Stimulated activated naive B cell treated with anti-CD40 and anti-IgM and Interleukin-4, amounts not matched to agents 10 μg/mL and 1 μg/mL and 100 μg/mL, for 72 hours (primary cell): ENCODE measurements around the gene ATP1B1.
"Not testable (repeated sequence)": the region's sequence is repeated elsewhere in the genome, so short reads cannot be mapped to it uniquely, and the experiment has no call there.

Experiments
- ATAC-seq, 2 donors: fragments of 150-1000 bp; cut with Tn5 transposase; replicated peaks; 2 replicates each; pipeline ENCODE4 v1.10.0; 2021; ENCODE audit warnings: moderate library complexity in 1 of 2
- DNase-seq: peaks from one replicate; pipeline ENCODE4 v3.0.0; 2021
- H3K27ac Mint-ChIP-seq: one replicate; pipeline ENCODE4 v1.8.0; 2022; ENCODE audit warnings: mild to moderate bottlenecking, mixed read lengths
- H3K27me3 Mint-ChIP-seq, 2 donors: one replicate each; pipeline ENCODE4 v1.8.0; 2022; ENCODE audit warnings: mixed read lengths in 2 of 2
- H3K36me3 Mint-ChIP-seq, 2 donors: one replicate each; pipeline ENCODE4 v1.8.0; 2022; ENCODE audit warnings: mixed read lengths in 2 of 2, mild to moderate bottlenecking in 1 of 2
- H3K4me1 Mint-ChIP-seq, 2 donors: one replicate each; pipeline ENCODE4 v1.8.0; 2022; ENCODE audit warnings: mixed read lengths in 2 of 2, mild to moderate bottlenecking in 1 of 2
- H3K4me3 Mint-ChIP-seq, 2 donors: one replicate each; pipeline ENCODE4 v1.8.0; 2022; ENCODE audit warnings: mild to moderate bottlenecking in 2 of 2, mixed read lengths in 2 of 2, moderate library complexity in 1 of 2
- H3K9me3 Mint-ChIP-seq, 2 donors: one replicate each; pipeline ENCODE4 v1.8.0; 2022; ENCODE audit warnings: mixed read lengths in 2 of 2, mild to moderate bottlenecking in 1 of 2

Gene ATP1B1

GRCh38 chr1:169115891-169116585, 9.5 kb downstream of the ATP1B1 start:
- Mint-ChIP-seq H3K9me3 (no peaks in the 10 kb centered on the region), H3K36me3 (peaks cover 4 to 8% of the 10 kb centered on the region in 2 donors), H3K27ac (peak overlapping the region; percentile 85), H3K27me3 (peaks cover 7 to 14% of the 10 kb centered on the region in 2 donors), H3K4me1 (peaks cover 8 to 10% of the 10 kb centered on the region in 2 donors), H3K4me3 (peak overlapping the region in 1 of 2 donors; percentile 34)
- DNase-seq (no peak), ATAC-seq (peak; percentile 76 to 81)

- peak in 1 of 2 donors; percentile 19 for ATAC-seq
- Mint-ChIP-seq H3K4me1 (peaks cover 8 to 12% of the 10 kb centered on the region in 2 donors), H3K27me3 (peaks cover 5 to 9% of the 10 kb centered on the region in 2 donors), H3K27ac (no peak overlapping the region), H3K36me3 (peaks cover 4 to 9% of the 10 kb centered on the region in 2 donors), H3K9me3 (no peaks in the 10 kb centered on the region), H3K4me3 (no peak overlapping the region)
- DNase-seq: no peak
Observed at GRCh38 chr1:169117014-169117413, 10.5 kb downstream of the ATP1B1 start.

- H3K4me3 Mint-ChIP-seq: no peak overlapping the region
- ATAC-seq (no peak), DNase-seq (no peak)
- H3K36me3 Mint-ChIP-seq: peaks cover 4 to 10% of the 10 kb centered on the region in 2 donors
- peaks cover 0 to 12% of the 10 kb centered on the region in 2 donors for H3K27me3 Mint-ChIP-seq
- no peaks in the 10 kb centered on the region for H3K9me3 Mint-ChIP-seq
- peaks cover 8 to 13% of the 10 kb centered on the region in 2 donors for H3K4me1 Mint-ChIP-seq
- no peak overlapping the region for H3K27ac Mint-ChIP-seq
Observed at GRCh38 chr1:169117599-169117998, 11.1 kb downstream of the ATP1B1 start.

- H3K27me3 Mint-ChIP-seq: peaks cover 0 to 12% of the 10 kb centered on the region in 2 donors
- H3K27ac Mint-ChIP-seq: no peak overlapping the region
- peaks cover 14 to 16% of the 10 kb centered on the region in 2 donors for H3K4me1 Mint-ChIP-seq
- DNase-seq: no peak
- ATAC-seq: no peak
- peaks cover 4 to 10% of the 10 kb centered on the region in 2 donors for H3K36me3 Mint-ChIP-seq
- H3K9me3 Mint-ChIP-seq: no peaks in the 10 kb centered on the region
- H3K4me3 Mint-ChIP-seq: no peak overlapping the region
Observed at GRCh38 chr1:169118227-169118626, 11.7 kb downstream of the ATP1B1 start.

GRCh38 chr1:169119405-169119804, 12.9 kb downstream of the ATP1B1 start:
- Mint-ChIP-seq H3K36me3 (peaks cover 4 to 6% of the 10 kb centered on the region in 2 donors), H3K9me3 (no peaks in the 10 kb centered on the region), H3K27ac (no peak overlapping the region), H3K4me3 (no peak overlapping the region), H3K4me1 (peaks cover 11 to 14% of the 10 kb centered on the region in 2 donors), H3K27me3 (peaks cover 0 to 7% of the 10 kb centered on the region in 2 donors)
- DNase-seq (no peak), ATAC-seq (no peak)

- H3K4me1 Mint-ChIP-seq: peaks cover 11 to 14% of the 10 kb centered on the region in 2 donors
- DNase-seq (no peak), ATAC-seq (no peak)
- peaks cover 4 to 6% of the 10 kb centered on the region in 2 donors for H3K36me3 Mint-ChIP-seq
- H3K9me3 Mint-ChIP-seq: no peaks in the 10 kb centered on the region
- no peak overlapping the region for H3K27ac Mint-ChIP-seq
- no peak overlapping the region for H3K4me3 Mint-ChIP-seq
- H3K27me3 Mint-ChIP-seq: peaks cover 0 to 7% of the 10 kb centered on the region in 2 donors
Observed at GRCh38 chr1:169120066-169120465, 13.6 kb downstream of the ATP1B1 start.

- no peak for ATAC-seq
- Mint-ChIP-seq H3K27me3 (peaks cover 0 to 13% of the 10 kb centered on the region in 2 donors), H3K36me3 (peaks cover 0 to 3% of the 10 kb centered on the region in 2 donors), H3K4me3 (no peak overlapping the region), H3K27ac (no peak overlapping the region), H3K4me1 (peaks cover 6 to 8% of the 10 kb centered on the region in 2 donors), H3K9me3 (no peaks in the 10 kb centered on the region)
- DNase-seq: no peak
Observed at GRCh38 chr1:169121146-169121923, 14.8 kb downstream of the ATP1B1 start.

- peaks cover 0 to 13% of the 10 kb centered on the region in 2 donors for H3K27me3 Mint-ChIP-seq
- no peak overlapping the region for H3K4me3 Mint-ChIP-seq
- no peak overlapping the region for H3K27ac Mint-ChIP-seq
- peaks cover 5 to 6% of the 10 kb centered on the region in 2 donors for H3K4me1 Mint-ChIP-seq
- no peak for DNase-seq
- H3K9me3 Mint-ChIP-seq: no peaks in the 10 kb centered on the region
- ATAC-seq: peak; percentile 82 to 85
- H3K36me3 Mint-ChIP-seq: peaks cover 0 to 3% of the 10 kb centered on the region in 2 donors
Observed at GRCh38 chr1:169122976-169123375, 16.5 kb downstream of the ATP1B1 start.

GRCh38 chr1:169124459-169124858, 18.0 kb downstream of the ATP1B1 start:
- no peak overlapping the region for H3K27ac Mint-ChIP-seq
- H3K4me1 Mint-ChIP-seq: peaks cover 6 to 9% of the 10 kb centered on the region in 2 donors
- peaks cover 0 to 3% of the 10 kb centered on the region in 2 donors for H3K36me3 Mint-ChIP-seq
- DNase-seq: no peak
- no peaks in the 10 kb centered on the region for H3K9me3 Mint-ChIP-seq
- H3K27me3 Mint-ChIP-seq: peaks cover 0 to 13% of the 10 kb centered on the region in 2 donors
- ATAC-seq: no peak
- H3K4me3 Mint-ChIP-seq: no peak overlapping the region

- ATAC-seq, H3K36me3 Mint-ChIP-seq, H3K27ac Mint-ChIP-seq, DNase-seq, H3K4me3 Mint-ChIP-seq, H3K9me3 Mint-ChIP-seq: not testable (repeated sequence)
- Mint-ChIP-seq H3K27me3 (peaks cover 0 to 13% of the 10 kb centered on the region in 2 donors), H3K4me1 (peaks cover 6 to 14% of the 10 kb centered on the region in 2 donors)
Observed at GRCh38 chr1:169125597-169125996, 19.1 kb downstream of the ATP1B1 start.

GRCh38 chr1:169126335-169126734, 19.8 kb downstream of the ATP1B1 start:
- no peak for DNase-seq
- no peak overlapping the region for H3K4me3 Mint-ChIP-seq
- no peaks in the 10 kb centered on the region for H3K9me3 Mint-ChIP-seq
- ATAC-seq: no peak
- H3K27ac Mint-ChIP-seq: no peak overlapping the region
- peaks cover 6 to 14% of the 10 kb centered on the region in 2 donors for H3K4me1 Mint-ChIP-seq
- H3K36me3 Mint-ChIP-seq: peaks cover 1 to 3% of the 10 kb centered on the region in 2 donors
- H3K27me3 Mint-ChIP-seq: peaks cover 0 to 13% of the 10 kb centered on the region in 2 donors

GRCh38 chr1:169127305-169127704, 20.8 kb downstream of the ATP1B1 start:
- H3K4me1 Mint-ChIP-seq: peaks cover 2 to 14% of the 10 kb centered on the region in 2 donors
- H3K4me3 Mint-ChIP-seq: no peak overlapping the region
- no peak for DNase-seq
- no peak overlapping the region for H3K27ac Mint-ChIP-seq
- peaks cover 0 to 6% of the 10 kb centered on the region in 2 donors for H3K27me3 Mint-ChIP-seq
- ATAC-seq: no peak
- H3K36me3 Mint-ChIP-seq: peaks cover 1 to 3% of the 10 kb centered on the region in 2 donors
- no peaks in the 10 kb centered on the region for H3K9me3 Mint-ChIP-seq

GRCh38 chr1:169128562-169128961, 22.1 kb downstream of the ATP1B1 start:
- Mint-ChIP-seq H3K36me3 (peaks cover 1 to 4% of the 10 kb centered on the region in 2 donors), H3K9me3 (no peaks in the 10 kb centered on the region), H3K27ac (no peak overlapping the region), H3K4me3 (no peak overlapping the region), H3K27me3 (peaks cover 0 to 6% of the 10 kb centered on the region in 2 donors), H3K4me1 (peaks cover 0 to 8% of the 10 kb centered on the region in 2 donors)
- no peak for DNase-seq
- peak; percentile 29 to 46 for ATAC-seq

GRCh38 chr1:169129109-169129784, 22.8 kb downstream of the ATP1B1 start:
- no peak overlapping the region for H3K4me3 Mint-ChIP-seq
- no peaks in the 10 kb centered on the region for H3K9me3 Mint-ChIP-seq
- H3K27me3 Mint-ChIP-seq: peaks cover 0 to 6% of the 10 kb centered on the region in 2 donors
- DNase-seq (no peak), ATAC-seq (no peak)
- H3K4me1 Mint-ChIP-seq: peaks cover 0 to 8% of the 10 kb centered on the region in 2 donors
- H3K27ac Mint-ChIP-seq: no peak overlapping the region
- peaks cover 1 to 4% of the 10 kb centered on the region in 2 donors for H3K36me3 Mint-ChIP-seq
